ENCODE measurements around the gene OR1G1.
"Not testable (repeated sequence)": the region's sequence is repeated elsewhere in the genome, so short reads cannot be mapped to it uniquely, and the experiment has no call there.

The OR1G1 gene

GRCh38 chr17:3127451-3127850 is at the start of gene OR1G1:
OR1G1 (minus strand) TSS chr17:3127551; CDS start chr17:3127551, 0 bp downstream.
- DNase-seq = no peak

GRCh38 chr17:3167574-3167973 is 40.2 kb upstream of the OR1G1 start:
- no peak for DNase-seq

DNA sequence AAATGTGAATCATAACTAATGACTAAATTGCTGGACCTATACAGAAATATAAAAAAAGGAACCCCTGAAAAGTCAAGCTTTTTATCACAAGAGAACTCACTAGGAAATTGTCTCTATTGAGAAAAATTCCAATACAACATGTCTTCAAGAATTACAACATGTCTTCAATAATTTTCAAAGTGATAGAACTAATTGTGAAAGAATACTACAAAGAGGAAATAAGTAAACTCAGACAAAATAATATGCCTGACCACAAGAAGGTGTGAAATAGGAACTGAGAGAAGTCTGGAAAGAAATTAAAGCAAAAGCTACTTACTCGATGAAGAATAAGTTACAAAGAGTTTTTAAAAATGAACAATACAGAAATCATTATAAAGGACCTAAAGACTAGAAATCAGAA is 29.9 kb upstream of the OR1G1 start:
- DNase-seq = no peak

- DNase-seq = not testable (repeated sequence)
Measured at GRCh38 chr17:3137494-3137893, 10.1 kb upstream of the OR1G1 start.

- no peak for DNase-seq
Measured at GRCh38 chr17:3104322-3104721, 23.0 kb downstream of the OR1G1 start, which contains the start of gene OR1D2. OR1D2 (minus strand) TSS chr17:3104422; CDS start chr17:3092996, 11,426 bp downstream.

Measured in NCI-H774 (cell line).